ENCODE data around the gene ACRV1. TPM values are rescaled to one million over a fixed set of nuclear protein-coding genes. Genes with fewer than 3 reads are reported as not detected.

The ACRV1 gene
- polyA plus RNA-seq, 1 of the 3 experiments (the other 2 are of a cell fraction) = not detected

DNA sequence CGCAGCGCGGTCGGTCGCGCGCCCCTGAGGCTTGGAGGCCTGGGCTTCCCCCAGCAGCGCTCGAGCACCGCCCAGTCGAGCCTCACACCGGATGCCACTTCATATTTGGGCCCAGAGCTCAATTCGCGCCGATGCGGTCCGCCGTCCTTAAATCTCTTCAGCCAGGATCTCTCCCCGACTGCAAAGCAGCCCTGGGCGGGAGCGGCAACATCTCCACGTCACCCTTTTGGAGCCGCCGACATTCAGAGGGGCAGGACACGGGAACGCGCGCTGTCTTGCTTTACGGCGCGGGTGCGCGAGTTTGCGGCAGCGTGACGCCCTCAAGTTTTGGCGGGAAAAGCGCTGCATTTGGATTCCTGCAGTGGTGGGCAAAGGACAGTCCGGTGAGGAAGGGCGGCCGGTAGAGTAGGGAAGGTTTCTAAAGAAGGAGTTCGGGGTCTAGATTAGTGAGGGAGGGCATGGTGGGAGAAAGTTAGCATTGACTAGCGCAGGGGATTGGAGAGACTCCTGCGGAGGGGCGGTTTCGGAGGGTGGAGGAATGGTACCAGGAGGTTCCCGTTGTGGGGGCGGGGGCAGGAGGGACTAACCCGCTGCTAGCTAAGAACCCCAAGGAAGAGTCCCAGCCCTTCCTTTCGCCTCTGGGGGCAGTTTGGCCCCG, 54.9 kb downstream of the ACRV1 start (continued):
- TF ChIP-seq IRF3 (IDR thresholded peaks at IDR 0.05; ENCODE audit: low read depth, low read length) (no peak), SMC3 (IDR thresholded peaks at IDR 0.05; ENCODE audit: low read depth, low read length) (no peak), SIN3A (IDR thresholded peaks at IDR 0.05; ENCODE audit: borderline replicate concordance, low read depth, low read length) (peak; percentile 17; the same call in 1 of the 2 replicates), MEF2A (IDR thresholded peaks at IDR 0.05; ENCODE audit: borderline replicate concordance, low read depth) (no peak), EP300 (IDR thresholded peaks at IDR 0.05; ENCODE audit: borderline replicate concordance in 1 of 2, low read depth in 1 of 2, low read length in 1 of 2) (no peak), POLR2AphosphoS5 (IDR thresholded peaks at IDR 0.05; ENCODE audit: low read depth, low read length) (peak; percentile 92), MXI1 (IDR thresholded peaks at IDR 0.05; ENCODE audit: low read depth, low read length) (peak; percentile 89), NRF1 (IDR thresholded peaks at IDR 0.05; ENCODE audit: low read depth, low read length) (peak; percentile 27; the same call in 1 of the 2 replicates), EZH2phosphoT487 (IDR thresholded peaks at IDR 0.05; ENCODE audit: borderline replicate concordance, low read depth) (no peak), RFX5 (IDR thresholded peaks at IDR 0.05; ENCODE audit: low read length) (no peak), CTCF (IDR thresholded peaks at IDR 0.05) (no peak), RXRA (IDR thresholded peaks at IDR 0.05; ENCODE audit: borderline replicate concordance, low read depth) (no peak)
- TF ChIP-seq, protein P1, sequence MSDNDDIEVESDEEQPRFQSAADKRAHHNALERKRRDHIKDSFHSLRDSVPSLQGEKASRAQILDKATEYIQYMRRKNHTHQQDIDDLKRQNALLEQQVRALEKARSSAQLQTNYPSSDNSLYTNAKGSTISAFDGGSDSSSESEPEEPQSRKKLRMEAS (IDR thresholded peaks at IDR 0.05; ENCODE audit: low read depth) = peak; percentile 92

DNA sequence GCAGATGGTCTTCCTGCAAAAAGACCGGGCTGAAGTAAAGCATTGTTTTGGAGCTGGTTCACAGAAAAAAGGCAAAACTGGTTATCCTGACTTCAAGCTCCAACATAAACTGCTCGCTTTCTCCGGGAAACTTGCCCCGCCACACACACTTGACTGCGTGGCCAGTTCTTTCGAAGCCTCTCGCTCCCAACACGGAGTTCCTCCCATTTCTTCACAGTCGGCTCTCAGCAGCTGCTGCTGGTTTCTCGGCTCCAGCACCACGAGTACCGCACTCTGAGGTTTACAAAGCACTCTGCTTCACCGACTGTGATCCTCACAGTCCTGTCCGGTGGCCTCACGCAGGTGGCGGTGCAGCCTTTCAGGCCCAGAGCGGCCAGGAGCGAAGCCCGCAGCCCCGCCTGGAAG, 55.4 kb downstream of the ACRV1 start:
- ChIA-PET CTCF (interaction anchor here (1.0 to 2.0 kb wide), 4 partner anchors 31 to 277 kb away, joined by 3 to 8 read pairs (median 5); partner anchors contain the start of gene EI24), POLR2A (interaction anchor here (0.6 to 3.8 kb wide), 2 partner anchors 33 to 112 kb away, joined by 4 to 13 read pairs; partner anchors contain the start of gene STT3A)
- peak overlapping the region; percentile 88 for H3K4me2 ChIP-seq
- WGBS (ENCODE audit: low lambda C conversion rate) = 11% methylated on average over 20 of the region's 20 CpGs
- peaks cover 36% of the 10 kb centered on the region for H3K79me2 ChIP-seq (ENCODE audit: insufficient read depth)
- peak overlapping the region; percentile 78 for H3K9ac ChIP-seq
- no peak for TF ChIP-seq USF2 (IDR thresholded peaks at IDR 0.05; ENCODE audit: borderline replicate concordance, low read depth, low read length)
- no peak for TF ChIP-seq TEAD4 (IDR thresholded peaks at IDR 0.05; ENCODE audit: borderline replicate concordance, insufficient read depth)
- TF ChIP-seq, protein P1 (IDR thresholded peaks at IDR 0.05; ENCODE audit: low read depth) = peak; percentile 86
- no peak for DNase-seq
- H3K27me3 ChIP-seq (ENCODE audit: insufficient read depth) = no peaks in the 10 kb centered on the region
- H3K9me2 ChIP-seq = no peaks in the 10 kb centered on the region
- H3K27ac ChIP-seq (ENCODE audit: low read depth in 2 of 2, low read length in 1 of 2) = peak overlapping the region; percentile 92 to 97
- H3F3A ChIP-seq (replicated peaks; ENCODE audit: insufficient read depth) = peaks cover 52% of the 10 kb centered on the region
- H4K20me1 ChIP-seq (ENCODE audit: insufficient read depth) = no peaks in the 10 kb centered on the region
- peaks cover 25 to 39% of the 10 kb centered on the region in 2 experiments for H3K36me3 ChIP-seq (replicated peaks in 1 of 2; ENCODE audit: control insufficient read depth in 1 of 2, insufficient read depth in 2 of 2, low read length in 1 of 2)
- peak overlapping the region; percentile 77 to 79 for H3K4me3 ChIP-seq (ENCODE audit: low read depth in 2 of 2, low read length in 1 of 2)
- H3K9me3 ChIP-seq = no peaks in the 10 kb centered on the region
- H3K4me1 ChIP-seq (ENCODE audit: control insufficient read depth in 1 of 2, insufficient read depth in 2 of 2, low read depth in 1 of 2, low read length in 1 of 2) = peaks cover 4 to 11% of the 10 kb centered on the region in 2 experiments; a peak in 3 of 4 replicates
- H2AFZ ChIP-seq (ENCODE audit: low read depth) = peak overlapping the region; percentile 80

Data from SK-N-SH (cell line).